Lung microvascular endothelial cell (primary cell): ENCODE data around the gene HUS1. TPM values are rescaled to one million over a fixed set of nuclear protein-coding genes. Genes with fewer than 3 reads are reported as not detected.
"Not testable (repeated sequence)": the region's sequence is repeated elsewhere in the genome, so short reads cannot be mapped to it uniquely, and the experiment has no call there.

Experiments
- DNase-seq, 2 donors: peaks; one replicate each; pipeline versions ENCODE4 v3.0.0 to v3.0.0-alpha.2; 2010; ENCODE audit warnings: low read depth in 2 of 2
- total RNA-seq: library from RNA; depleted of rRNA; stranded (reverse); fragments of >200 nt; gene quantifications from 2 replicates; pipeline ENCODE4 v1.2.1, GENCODE V29; 2014

Gene HUS1
- total RNA-seq, result 6.8 and 9.5 TPM in 2 replicates

GRCh38 chr7:47979145-47979831 is at the start of gene HUS1:
Gene HUS1 (minus strand): TSS chr7:47979615. CDS start chr7:47979519, 96 bp downstream.
- peak; percentile 70 to 71 for DNase-seq

GRCh38 chr7:48028938-48029337 is 49.5 kb upstream of the HUS1 start, which contains the start of gene SUN3:
Gene SUN3 (minus strand): TSS chr7:48029107. CDS start chr7:48028938, 169 bp downstream.
- no peak for DNase-seq

- DNase-seq, result no peak
These were observed 46.2 kb upstream of the HUS1 start for GRCh38 chr7:48025624-48026023.

- DNase-seq, result no peak
These were observed 38.3 kb upstream of the HUS1 start for GRCh38 chr7:48017674-48018073.

GRCh38 chr7:48016641-48017040 is 37.2 kb upstream of the HUS1 start:
- DNase-seq, result no peak

DNA sequence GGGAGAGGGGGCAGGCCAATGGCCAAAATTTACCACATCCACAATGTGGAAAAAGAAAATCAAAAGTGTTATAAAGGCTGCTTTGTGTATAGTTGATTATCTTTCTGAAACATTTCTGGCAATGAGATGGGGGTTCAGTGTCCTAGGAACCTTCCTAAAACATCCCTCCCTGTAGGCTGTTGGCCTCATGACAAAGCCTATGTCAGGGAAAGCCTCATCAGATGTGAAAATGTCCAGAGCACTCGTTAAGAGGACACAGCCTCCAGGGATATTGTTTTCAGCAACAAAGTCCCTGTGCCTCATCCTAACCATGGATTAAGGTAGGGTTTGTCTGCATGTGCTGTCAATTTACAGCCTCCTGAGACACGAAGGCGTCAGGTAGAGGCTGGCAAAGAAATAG is 32.5 kb upstream of the HUS1 start:
- DNase-seq, result no peak

DNA sequence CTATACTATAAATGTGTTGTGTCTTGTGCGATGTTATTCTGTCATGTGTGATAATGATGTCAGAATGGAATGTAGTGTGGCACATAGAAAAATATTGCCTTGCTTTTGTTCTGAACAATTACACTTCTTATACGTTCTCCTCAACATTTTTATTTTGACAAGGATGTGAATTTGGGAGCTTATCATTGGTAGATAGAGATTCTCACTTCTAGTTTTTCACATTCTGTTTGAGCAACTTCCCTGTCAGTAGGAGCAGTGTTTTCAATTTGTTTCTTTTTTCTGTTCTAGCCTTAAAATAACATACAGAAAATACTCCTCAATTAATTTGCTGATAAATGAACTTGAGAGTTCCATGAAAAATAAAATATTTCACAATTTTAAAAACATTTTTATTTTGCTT is 31.9 kb upstream of the HUS1 start:
- no peak for DNase-seq

DNA sequence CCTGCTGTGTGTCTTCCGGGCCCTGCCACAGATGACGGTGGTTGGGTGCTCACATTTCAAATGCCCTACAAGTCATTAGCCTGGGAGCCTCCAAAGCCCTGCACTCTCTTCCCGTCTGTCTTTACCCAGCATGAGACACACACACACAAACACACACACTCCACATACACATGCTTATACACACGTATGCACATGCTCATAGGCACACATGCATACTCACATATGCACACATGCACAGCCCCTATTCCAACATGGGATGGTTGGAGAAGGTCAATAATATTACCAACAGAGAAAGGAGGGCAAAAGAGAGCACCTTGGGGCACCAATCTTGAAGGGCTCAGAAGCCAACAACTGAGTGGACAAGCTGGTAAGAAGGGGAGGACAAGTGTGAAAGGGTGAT is 30.5 kb upstream of the HUS1 start:
- no peak for DNase-seq

DNA sequence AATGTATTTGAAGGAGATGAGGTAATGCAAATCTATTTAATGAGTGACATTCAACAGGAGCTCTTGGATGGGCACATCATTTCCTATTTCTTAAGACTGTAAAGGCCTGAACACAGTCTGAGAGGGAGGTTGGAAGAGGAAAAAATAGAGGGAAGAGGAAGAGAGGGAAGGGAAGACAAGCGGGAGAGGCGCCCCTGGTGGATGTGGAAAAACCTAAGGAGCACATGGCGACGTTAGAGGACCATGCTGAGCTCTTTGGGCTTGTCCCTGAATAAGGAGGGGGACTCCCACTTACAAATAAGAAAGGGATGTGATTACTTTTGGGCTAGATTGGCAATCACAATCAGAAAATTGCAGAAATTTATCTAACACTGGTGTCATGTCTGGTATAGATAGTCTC is 29.8 kb upstream of the HUS1 start:
- no peak for DNase-seq

DNA sequence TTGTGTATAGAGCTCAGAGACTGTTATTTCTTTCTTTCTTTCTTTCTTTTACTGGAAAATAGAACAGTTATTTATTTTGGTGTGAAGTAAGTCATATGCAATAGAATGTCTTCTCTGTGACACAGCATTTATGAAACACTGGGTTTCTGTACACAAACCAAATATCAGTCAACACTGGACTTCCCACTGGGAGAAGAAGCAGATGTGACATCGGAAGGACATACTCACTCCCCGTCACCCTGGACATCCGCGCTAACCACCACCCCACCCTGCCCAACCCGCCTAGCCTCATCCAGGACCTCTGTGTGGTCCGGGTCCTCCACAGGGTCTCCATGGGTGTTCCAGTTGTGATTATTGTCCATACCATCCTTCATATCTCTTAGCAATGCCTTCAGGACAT is 27.5 kb upstream of the HUS1 start:
- DNase-seq, result no peak

DNA sequence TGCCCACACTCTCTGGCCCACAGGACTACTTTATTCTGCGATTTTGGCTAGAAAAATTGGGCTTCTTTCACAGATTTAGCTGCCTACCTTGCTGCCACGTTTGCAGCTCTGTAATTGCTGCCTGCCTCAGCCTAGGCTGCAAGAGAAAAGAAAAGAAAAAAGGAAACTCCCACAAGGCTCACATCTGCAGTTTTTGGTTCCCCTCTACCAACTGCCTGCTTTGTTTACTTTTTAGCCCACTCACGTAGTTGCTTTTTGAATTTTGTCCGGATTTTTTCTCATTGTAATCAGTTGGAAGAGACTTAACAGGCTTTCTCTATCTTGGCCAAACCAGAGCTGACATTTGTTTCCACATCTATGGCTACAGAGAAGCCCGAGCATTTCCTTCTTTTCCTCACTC is 25.2 kb upstream of the HUS1 start:
- DNase-seq, result no peak

GRCh38 chr7:48004032-48004431 is 24.6 kb upstream of the HUS1 start:
- DNase-seq, result no peak

GRCh38 chr7:48000164-48000563 is 20.7 kb upstream of the HUS1 start:
- DNase-seq, result not testable (repeated sequence)

GRCh38 chr7:47999413-47999812 is 20.0 kb upstream of the HUS1 start:
- DNase-seq, result no peak

- DNase-seq, result no peak
These were observed 13.0 kb upstream of the HUS1 start for GRCh38 chr7:47992446-47992845.

- peak; percentile 75 to 78 for DNase-seq
These were observed 12.4 kb upstream of the HUS1 start for GRCh38 chr7:47991741-47992311.

GRCh38 chr7:47991270-47991669 is 11.9 kb upstream of the HUS1 start:
- no peak for DNase-seq

DNA sequence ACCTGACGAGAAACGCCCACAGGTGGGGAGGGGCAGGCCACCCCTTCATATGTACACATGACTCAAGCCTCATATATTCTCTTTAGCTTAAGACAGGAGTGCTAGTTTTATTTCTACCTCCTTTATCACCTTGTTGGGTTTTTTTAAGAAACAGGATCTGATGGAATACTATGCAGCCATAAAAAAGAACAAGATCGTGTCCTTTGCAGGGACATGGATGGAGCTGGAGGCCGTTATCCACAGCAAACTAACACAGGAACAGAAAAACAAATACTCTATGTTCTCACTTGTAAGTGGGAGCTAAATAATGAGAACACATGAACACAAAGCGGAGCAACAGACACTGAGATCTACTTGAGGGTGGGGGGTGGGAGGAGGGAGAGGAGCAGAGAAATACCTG is 11.2 kb upstream of the HUS1 start:
- no peak for DNase-seq

GRCh38 chr7:47989607-47990400 is 10.4 kb upstream of the HUS1 start:
- DNase-seq, result not testable (repeated sequence)

DNA sequence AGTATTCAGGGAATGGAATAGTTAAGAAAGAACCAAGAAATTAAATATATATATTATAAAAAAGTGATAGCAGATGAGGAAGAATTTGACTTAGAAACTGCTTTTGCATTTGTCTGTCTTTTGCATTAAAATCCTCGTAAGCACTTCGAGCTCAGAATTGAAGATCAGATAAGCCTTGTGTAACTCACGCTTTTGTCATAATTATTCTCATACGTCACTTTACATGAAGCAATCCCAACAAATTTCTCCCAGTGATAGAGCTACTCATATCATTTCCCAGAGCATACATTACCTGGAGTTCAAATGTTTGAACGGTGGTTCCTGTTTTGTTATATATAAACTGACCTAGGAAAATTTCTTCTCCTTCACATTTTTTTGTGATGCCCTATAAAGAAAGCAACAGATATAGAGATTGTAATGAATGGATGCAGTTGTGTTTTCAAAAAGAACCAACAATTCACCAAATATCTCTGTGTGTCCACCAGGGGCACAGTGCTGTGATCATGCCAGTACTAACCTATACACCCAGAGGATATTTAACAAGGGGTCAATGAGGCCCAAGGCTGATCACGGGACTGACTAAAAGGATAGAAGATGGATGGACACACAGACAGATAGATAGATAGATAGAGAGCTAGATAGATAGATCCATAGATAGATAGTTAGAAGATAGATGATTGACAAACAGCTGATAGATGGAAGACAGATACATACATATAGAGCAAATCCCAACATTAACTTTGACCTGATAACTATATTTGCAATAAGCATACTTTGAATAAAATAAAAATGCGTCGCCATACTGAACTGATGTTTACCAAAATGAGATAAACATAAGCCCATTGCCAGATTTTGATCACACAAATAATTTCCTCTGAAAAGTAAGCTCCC is 9.3 kb upstream of the HUS1 start:
- peak in 1 of 2 donors; percentile 16 for DNase-seq

DNA sequence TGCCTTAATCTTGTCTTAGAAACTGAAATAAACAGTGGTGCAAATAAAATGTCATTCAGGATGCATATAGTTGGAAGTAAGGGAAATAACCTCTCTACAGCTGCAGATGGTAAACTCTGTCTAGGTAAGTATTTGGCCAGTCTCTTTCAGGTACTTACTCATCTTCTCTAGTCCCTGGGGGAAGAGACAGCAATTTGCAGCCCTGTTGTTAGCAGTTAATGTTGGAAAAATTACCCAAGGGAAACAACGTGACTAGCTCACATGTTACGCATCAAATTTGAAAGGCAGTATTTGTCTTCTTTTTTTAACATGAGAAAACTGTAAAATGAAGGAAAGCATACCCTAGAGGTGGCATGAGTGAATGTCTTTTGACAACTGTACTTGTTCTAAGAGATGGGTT is 3.2 kb upstream of the HUS1 start:
- DNase-seq, result no peak

GRCh38 chr7:47980648-47981047 is 1.2 kb upstream of the HUS1 start:
- DNase-seq, result not testable (repeated sequence)
